HG02623 (cell line): ENCODE measurements around the gene SIX5.
"Not testable (repeated sequence)": the region's sequence is repeated elsewhere in the genome, so short reads cannot be mapped to it uniquely, and the experiment has no call there.

Source experiments
- ATAC-seq: cut with Tn5 transposase; IDR thresholded peaks from one replicate; pipeline ENCODE4 v1.9.1; 2021; ENCODE audit warnings: moderate library complexity; ENCODE audit not compliant: unreplicated experiment

The SIX5 gene

GRCh38 chr19:45761714-45762113 lies 7.3 kb downstream of the SIX5 start:
- no peak for ATAC-seq

- no peak for ATAC-seq
Measured at GRCh38 chr19:45758921-45759320, 10.1 kb downstream of the SIX5 start.

GRCh38 chr19:45757695-45758094 lies 11.4 kb downstream of the SIX5 start:
- ATAC-seq = no peak

GRCh38 chr19:45754323-45754722 lies 14.7 kb downstream of the SIX5 start:
- no peak for ATAC-seq

GRCh38 chr19:45753548-45753947 lies 15.5 kb downstream of the SIX5 start:
- ATAC-seq = no peak

- no peak for ATAC-seq
Measured at GRCh38 chr19:45752639-45753038, 16.4 kb downstream of the SIX5 start.

GRCh38 chr19:45751483-45751882 lies 17.6 kb downstream of the SIX5 start:
- ATAC-seq = not testable (repeated sequence)

GRCh38 chr19:45747513-45747912 lies 21.5 kb downstream of the SIX5 start:
- no peak for ATAC-seq

- no peak for ATAC-seq
Measured at GRCh38 chr19:45746866-45747265, 22.2 kb downstream of the SIX5 start.

- no peak for ATAC-seq
Measured at GRCh38 chr19:45745606-45746005, 23.4 kb downstream of the SIX5 start.

- ATAC-seq = no peak
Measured at GRCh38 chr19:45742969-45743368, 26.1 kb downstream of the SIX5 start.

GRCh38 chr19:45739498-45740439 lies 29.3 kb downstream of the SIX5 start:
- no peak for ATAC-seq

- ATAC-seq = no peak
Measured at GRCh38 chr19:45733160-45733810, 35.8 kb downstream of the SIX5 start, which contains the start of gene MEIOSIN. Gene MEIOSIN (plus strand): TSS chr19:45733439. CDS start chr19:45735377, 1,938 bp downstream.

- peak; percentile 90 for ATAC-seq
Measured at GRCh38 chr19:45730368-45731288, 38.4 kb downstream of the SIX5 start, which contains the start of gene FBXO46. Gene FBXO46 (minus strand): TSS chr19:45730896. CDS start chr19:45713495, 17,401 bp downstream.

- no peak for ATAC-seq
Measured at GRCh38 chr19:45729800-45730290, 39.2 kb downstream of the SIX5 start.

- ATAC-seq = not testable (repeated sequence)
Measured at GRCh38 chr19:45728683-45729082, 40.4 kb downstream of the SIX5 start.

- ATAC-seq = not testable (repeated sequence)
Measured at GRCh38 chr19:45720065-45720464, 49.0 kb downstream of the SIX5 start.

GRCh38 chr19:45717983-45718650 lies 50.9 kb downstream of the SIX5 start:
- ATAC-seq = no peak

GRCh38 chr19:45717131-45717982 lies 51.7 kb downstream of the SIX5 start:
- ATAC-seq = peak; percentile 92
